HEK293T (cell line): ENCODE measurements around the gene ZDHHC14.

ENCODE experiments used
- BHLHE40 ChIP-seq: fragments of 450-650 bp; IDR thresholded peaks from 2 replicates; pipeline ENCODE4 v1.6.1; 2016; ENCODE audit warnings: mild to moderate bottlenecking, moderate library complexity, borderline replicate concordance
- CTBP1 ChIP-seq: fragments of 450-650 bp; IDR thresholded peaks from 2 replicates; pipeline ENCODE4 v1.6.1; 2016; ENCODE audit warnings: borderline replicate concordance
- ELF4 ChIP-seq: fragments of 450-650 bp; IDR thresholded peaks from 2 replicates; pipeline ENCODE4 v1.6.1; 2017; ENCODE audit warnings: antibody characterized with exemption
- FOXK2 ChIP-seq: fragments of 450-650 bp; IDR thresholded peaks from 2 replicates; pipeline ENCODE4 v1.6.1; 2016; ENCODE audit warnings: mild to moderate bottlenecking
- FOXM1 ChIP-seq: fragments of 450-650 bp; IDR thresholded peaks from 2 replicates; pipeline ENCODE4 v1.6.1; 2017; ENCODE audit warnings: mild to moderate bottlenecking, borderline replicate concordance
- SP1 ChIP-seq: fragments of 450-650 bp; IDR thresholded peaks from 2 replicates; pipeline ENCODE4 v1.6.1; 2017
- SUZ12 ChIP-seq: fragments of 450-650 bp; IDR thresholded peaks from 2 replicates; pipeline ENCODE4 v1.6.1; 2016; ENCODE audit warnings: mild to moderate bottlenecking
- TARDBP ChIP-seq: fragments of 450-650 bp; IDR thresholded peaks from 2 replicates; pipeline ENCODE4 v1.6.1; 2016
- ZNF384 ChIP-seq: fragments of 450-650 bp; IDR thresholded peaks from 2 replicates; pipeline ENCODE4 v1.6.1; 2016

DNA sequence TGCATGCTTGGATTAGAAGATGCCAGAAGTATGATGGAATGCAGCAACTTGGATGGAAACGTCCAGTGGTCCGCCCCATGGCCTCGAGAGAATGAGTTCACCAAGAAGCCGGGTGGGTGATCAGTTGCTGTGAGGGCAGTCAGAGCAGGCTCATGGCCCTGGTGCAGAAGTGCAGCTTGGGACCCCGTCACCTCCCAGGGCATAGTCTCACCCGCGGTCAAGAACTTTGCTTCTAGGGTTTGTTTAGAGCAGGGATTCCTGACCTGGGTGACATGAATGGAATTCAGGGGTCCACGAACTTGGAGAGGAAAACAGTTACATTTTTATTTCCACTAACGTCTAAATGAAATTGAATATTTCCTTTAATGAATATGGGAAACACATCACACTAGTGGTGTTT, 225.5 kb downstream of the ZDHHC14 start:
- TF ChIP-seq ZNF384 (no peak), SUZ12 (no peak), SP1 (no peak), TARDBP (no peak), FOXK2 (no peak), BHLHE40 (no peak), ELF4 (no peak), CTBP1 (no peak), FOXM1 (no peak)
